Left lung (tissue), 10 donors: Measurements from ENCODE around the gene RAP1GAP2. TPM values are rescaled to one million over a fixed set of nuclear protein-coding genes. Genes with fewer than 3 reads are reported as not detected.
"Not testable (repeated sequence)": the region's sequence is repeated elsewhere in the genome, so short reads cannot be mapped to it uniquely, and the experiment has no call there.

Experiments
- ATAC-seq: fragments of 200-7000 bp; cut with Tn5 transposase; one replicate; pipeline ENCODE4 v1.9.1; 2020; ENCODE audit warnings: moderate library complexity
- DNase-seq, 4 donors: peaks; one replicate each; pipeline ENCODE4 v3.0.0-alpha.2; 2013 to 2020
- H3K27ac ChIP-seq, 2 donors: fragments of 200-600 bp; sonication (generic) in 1 of 2; one replicate each; pipeline versions ENCODE4 v1.5.0 to v1.8.0; 2020 to 2021
- H3K27me3 ChIP-seq, 2 donors: fragments of 200-600 bp; sonication (generic) in 1 of 2; one replicate each; pipeline versions ENCODE4 v1.5.0 to v1.8.0; 2020 to 2021
- H3K36me3 ChIP-seq, 2 donors: fragments of 200-600 bp; sonication (generic) in 1 of 2; one replicate each; pipeline versions ENCODE4 v1.5.0 to v1.8.0; 2020 to 2021
- H3K4me1 ChIP-seq, 2 donors: fragments of 200-600 bp; one replicate each; pipeline ENCODE4 v1.8.0; 2021
- H3K4me3 ChIP-seq, 2 donors: fragments of 200-600 bp; sonication (generic) in 1 of 2; one replicate each; pipeline versions ENCODE4 v1.5.0 to v1.8.0; 2020 to 2021; ENCODE audit warnings: mild to moderate bottlenecking in 1 of 2
- H3K9me3 ChIP-seq, 2 donors: fragments of 200-600 bp; sonication (generic) in 1 of 2; one replicate each; pipeline versions ENCODE4 v1.5.0 to v1.8.0; 2020 to 2021
- CTCF ChIP-seq, 2 donors: fragments of 200-600 bp; sonication (generic) in 1 of 2; IDR thresholded peaks; one replicate each; pipeline versions ENCODE4 v1.5.0 to v1.8.0; 2021; ENCODE audit warnings: antibody characterized with exemption in 2 of 2
- intact Hi-C, 2 donors: fragments of 100-400 bp; cut with DNase I; formaldehyde crosslinking; loops; one replicate each; pipeline versions ENCODE4 v1.11.2 to v1.14.2; 2022
- polyA plus RNA-seq, 6 donors: library from polyadenylated mRNA; unstranded; fragments of 120-200 nt; gene quantifications; one replicate each; pipeline ENCODE4 v1.2.1, GENCODE V29; 2013; ENCODE audit not compliant: insufficient read length in 6 of 6
- total RNA-seq, 2 donors: library from RNA; stranded (reverse); fragmentation: NEBNext Ultra II Directional; extraction: Animal tissue kit (Norgen Biotek cat#: 25700); gene quantifications; one replicate each; pipeline ENCODE4 v1.2.1, GENCODE V29; 2021
- donor health status: DM: no; HTN: yes; CAD: no.
- donor health status: DM: no; HTN: no; CAD: no.

RAP1GAP2 gene
- total and polyA plus RNA-seq, 8 donors: 8.0 to 14.5 (median 9.7) TPM

- Histone ChIP-seq H3K27ac (no peak overlapping the region), H3K4me1 (no peaks in the 10 kb centered on the region), H3K36me3 (peaks cover 0 to 50% of the 10 kb centered on the region in 2 donors), H3K9me3 (no peaks in the 10 kb centered on the region), H3K27me3 (no peaks in the 10 kb centered on the region), H3K4me3 (no peak overlapping the region)
- ATAC-seq (no peak), DNase-seq (peak in 1 of 4 donors; percentile 12)
- intact Hi-C loops: no loop called here
- TF ChIP-seq CTCF (IDR thresholded peaks at IDR 0.05): no peak
These were observed 185.1 kb downstream of the RAP1GAP2 start for GRCh38 chr17:2981325-2981724.

- peak overlapping the region; percentile 10 to 28 for H3K27ac ChIP-seq
- no peaks in the 10 kb centered on the region for H3K4me1 ChIP-seq
- no peak overlapping the region for H3K4me3 ChIP-seq
- no peaks in the 10 kb centered on the region for H3K27me3 ChIP-seq
- intact Hi-C loops: no loop called here
- peaks cover 0 to 50% of the 10 kb centered on the region in 2 donors for H3K36me3 ChIP-seq
- no peak for TF ChIP-seq CTCF (IDR thresholded peaks at IDR 0.05)
- peak; percentile 60 to 93 (median 78) for DNase-seq
- ATAC-seq: peak; percentile 87
- H3K9me3 ChIP-seq: no peaks in the 10 kb centered on the region
These were observed 186.6 kb downstream of the RAP1GAP2 start for GRCh38 chr17:2982854-2983253.

- H3K27ac ChIP-seq: peak overlapping the region in 1 of 2 donors; percentile 28
- peak in 1 of 4 donors; percentile 65 for DNase-seq
- ATAC-seq: no peak
These were observed 187.0 kb downstream of the RAP1GAP2 start for GRCh38 chr17:2983255-2983654.

DNA sequence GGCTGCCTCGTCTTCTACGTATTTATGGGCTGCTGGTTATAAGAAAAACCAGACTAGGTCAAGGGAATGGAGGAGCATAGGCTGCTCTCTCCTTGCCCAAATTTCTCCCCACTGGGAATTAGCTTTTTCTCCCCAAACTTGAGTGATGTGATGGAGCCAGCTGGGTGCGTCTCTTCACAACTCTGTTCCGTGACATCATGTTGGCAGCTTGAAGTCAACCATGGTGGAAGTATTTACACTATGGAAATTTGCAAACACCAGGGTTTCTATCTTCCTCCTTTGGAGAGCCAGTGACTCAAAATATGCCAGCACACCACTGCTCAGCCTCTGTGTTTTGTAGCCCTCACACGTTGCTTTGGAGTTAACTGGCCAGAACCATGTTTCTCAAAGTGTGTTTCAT, 189.1 kb downstream of the RAP1GAP2 start:
- Histone ChIP-seq H3K27ac (no peak overlapping the region), H3K4me3 (no peak overlapping the region), H3K4me1 (no peaks in the 10 kb centered on the region), H3K9me3 (no peaks in the 10 kb centered on the region), H3K27me3 (no peaks in the 10 kb centered on the region), H3K36me3 (peaks cover 0 to 46% of the 10 kb centered on the region in 2 donors)
- intact Hi-C loops: no loop called here
- DNase-seq: peak in 1 of 4 donors; percentile 4
- no peak for ATAC-seq
- TF ChIP-seq CTCF (IDR thresholded peaks at IDR 0.05): no peak

More at GRCh38 chr17:2983255-2983654, 187.0 kb downstream of the RAP1GAP2 start:
- H3K27me3 ChIP-seq: no peaks in the 10 kb centered on the region
- H3K36me3 ChIP-seq: peaks cover 0 to 50% of the 10 kb centered on the region in 2 donors
- no peaks in the 10 kb centered on the region for H3K4me1 ChIP-seq
- H3K9me3 ChIP-seq: no peaks in the 10 kb centered on the region
- H3K4me3 ChIP-seq: no peak overlapping the region
- intact Hi-C loops: no loop called here
- TF ChIP-seq CTCF (IDR thresholded peaks at IDR 0.05): no peak

- intact Hi-C loops: no loop called here
- peak in 1 of 4 donors; percentile 4 for DNase-seq
- H3K4me3 ChIP-seq: no peak overlapping the region
- ATAC-seq: no peak
- H3K9me3 ChIP-seq: no peaks in the 10 kb centered on the region
- peaks cover 0 to 40% of the 10 kb centered on the region in 2 donors for H3K36me3 ChIP-seq
- H3K27ac ChIP-seq: no peak overlapping the region
- no peaks in the 10 kb centered on the region for H3K27me3 ChIP-seq
- TF ChIP-seq CTCF (IDR thresholded peaks at IDR 0.05): no peak
- no peaks in the 10 kb centered on the region for H3K4me1 ChIP-seq
These were observed 190.7 kb downstream of the RAP1GAP2 start for GRCh38 chr17:2986925-2987324.

DNA sequence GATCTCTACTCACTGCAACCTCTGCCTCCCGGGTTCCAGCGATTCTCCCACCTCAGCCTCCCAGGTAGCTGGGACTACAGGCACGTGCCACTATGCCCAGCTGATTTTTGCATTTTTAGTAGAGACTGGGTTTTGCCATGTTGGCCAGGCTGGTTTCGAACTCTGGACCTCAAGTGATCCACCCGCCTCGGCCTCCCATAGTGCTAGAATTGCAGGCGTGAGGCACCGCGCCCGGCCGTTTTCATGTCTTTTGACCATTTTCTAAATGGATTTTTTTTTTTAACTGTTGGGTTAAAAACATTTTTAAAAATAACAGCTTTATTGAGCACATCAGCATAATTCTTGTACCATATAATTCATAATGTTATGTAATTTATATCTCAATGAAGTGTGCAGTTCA, 193.2 kb downstream of the RAP1GAP2 start:
- H3K27me3 ChIP-seq, H3K9me3 ChIP-seq, H3K27ac ChIP-seq, H3K4me3 ChIP-seq, intact Hi-C loops, ATAC-seq, H3K4me1 ChIP-seq: not testable (repeated sequence)
- H3K36me3 ChIP-seq: peaks cover 0 to 39% of the 10 kb centered on the region in 2 donors
- peak in 1 of 4 donors; percentile 17 for DNase-seq
